Testis (tissue), 2 donors: Measurements from ENCODE around the gene PODXL2.

Source experiments
- POLR2A ChIP-seq: fragments of 450-650 bp; IDR thresholded peaks from one replicate; pipeline ENCODE4 v1.6.1; 2017; ENCODE audit warnings: antibody characterized with exemption, mild to moderate bottlenecking, moderate library complexity
- TF ChIP-seq, protein P1 (sequence below), 3 experiments: fragments of 450-650 bp in 2 of 3; fragments of 200-600 bp in 1 of 3; sonication (generic) in 1 of 3; IDR thresholded peaks; one replicate each; pipeline ENCODE4 v1.5.1; 2016 to 2019; ENCODE audit warnings: antibody characterized with exemption in 3 of 3, mild to moderate bottlenecking in 2 of 3, moderate library complexity in 1 of 3

- TF ChIP-seq, protein P1, sequence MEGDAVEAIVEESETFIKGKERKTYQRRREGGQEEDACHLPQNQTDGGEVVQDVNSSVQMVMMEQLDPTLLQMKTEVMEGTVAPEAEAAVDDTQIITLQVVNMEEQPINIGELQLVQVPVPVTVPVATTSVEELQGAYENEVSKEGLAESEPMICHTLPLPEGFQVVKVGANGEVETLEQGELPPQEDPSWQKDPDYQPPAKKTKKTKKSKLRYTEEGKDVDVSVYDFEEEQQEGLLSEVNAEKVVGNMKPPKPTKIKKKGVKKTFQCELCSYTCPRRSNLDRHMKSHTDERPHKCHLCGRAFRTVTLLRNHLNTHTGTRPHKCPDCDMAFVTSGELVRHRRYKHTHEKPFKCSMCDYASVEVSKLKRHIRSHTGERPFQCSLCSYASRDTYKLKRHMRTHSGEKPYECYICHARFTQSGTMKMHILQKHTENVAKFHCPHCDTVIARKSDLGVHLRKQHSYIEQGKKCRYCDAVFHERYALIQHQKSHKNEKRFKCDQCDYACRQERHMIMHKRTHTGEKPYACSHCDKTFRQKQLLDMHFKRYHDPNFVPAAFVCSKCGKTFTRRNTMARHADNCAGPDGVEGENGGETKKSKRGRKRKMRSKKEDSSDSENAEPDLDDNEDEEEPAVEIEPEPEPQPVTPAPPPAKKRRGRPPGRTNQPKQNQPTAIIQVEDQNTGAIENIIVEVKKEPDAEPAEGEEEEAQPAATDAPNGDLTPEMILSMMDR (IDR thresholded peaks at IDR 0.05), result no peak
- TF ChIP-seq POLR2A, result no peak
Observed at GRCh38 chr3:127628788-127629466, at the start of gene PODXL2.
